Inferior parietal cortex (tissue), 1 donor: Measurements from ENCODE around the gene CXCL5.
A peak's percentile ranks its signal among the peaks of the same experiment; 100 is the strongest.

Experiments
- DNase-seq: peaks from one replicate; pipeline ENCODE4 v3.0.0-alpha.2; 2016; ENCODE audit errors: extremely low spot score

Gene CXCL5

DNA sequence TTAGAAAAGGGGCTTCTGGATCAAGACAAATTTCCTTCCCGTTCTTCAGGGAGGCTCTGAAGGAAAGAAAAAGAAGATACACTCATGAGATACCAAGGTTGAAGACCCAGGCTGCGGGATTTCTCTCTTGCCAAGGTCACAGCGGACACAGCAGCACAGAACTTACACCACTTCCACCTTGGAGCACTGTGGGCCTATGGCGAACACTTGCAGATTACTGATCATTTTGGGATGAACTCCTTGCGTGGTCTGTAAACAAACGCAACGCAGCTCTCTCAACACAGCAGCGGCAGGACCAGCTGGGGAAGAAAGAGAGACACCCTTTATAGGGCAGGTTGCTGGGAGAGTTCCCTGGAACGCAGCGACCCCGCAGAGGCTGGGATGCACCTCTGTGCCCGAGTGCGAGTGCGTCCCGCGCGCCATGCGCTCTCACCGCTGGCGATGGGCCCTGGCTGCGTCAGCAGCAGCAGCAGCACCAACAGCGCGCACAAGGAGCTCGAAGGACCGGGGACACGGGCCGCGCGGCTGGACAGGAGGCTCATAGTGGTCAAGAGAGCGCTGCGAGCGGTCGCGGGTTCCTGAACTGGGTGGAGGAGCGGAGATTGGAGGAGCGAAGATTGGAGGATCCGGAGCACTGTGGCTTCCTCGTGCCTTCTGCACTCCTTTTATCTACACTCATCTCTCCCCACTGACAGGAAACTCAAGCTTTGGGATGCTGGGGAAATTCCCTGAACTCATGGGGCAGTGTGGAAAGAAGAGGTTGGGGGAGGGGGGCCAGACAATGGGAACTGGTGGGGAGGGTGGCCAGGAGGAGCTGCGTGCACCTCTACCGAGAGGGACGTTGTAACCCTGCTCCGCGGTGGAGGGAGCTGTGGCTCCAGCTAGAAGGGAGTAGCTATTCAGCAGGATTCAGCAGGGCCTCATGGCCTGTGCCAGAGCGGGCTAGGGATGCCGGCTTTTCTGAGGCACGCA lies at the start of gene CXCL5:
Gene CXCL5, minus strand, starts transcription at position 638 of the 972 bp plus-strand sequence. Its CDS starts 96 bp downstream, at position 542.
- DNase-seq = no peak

DNA sequence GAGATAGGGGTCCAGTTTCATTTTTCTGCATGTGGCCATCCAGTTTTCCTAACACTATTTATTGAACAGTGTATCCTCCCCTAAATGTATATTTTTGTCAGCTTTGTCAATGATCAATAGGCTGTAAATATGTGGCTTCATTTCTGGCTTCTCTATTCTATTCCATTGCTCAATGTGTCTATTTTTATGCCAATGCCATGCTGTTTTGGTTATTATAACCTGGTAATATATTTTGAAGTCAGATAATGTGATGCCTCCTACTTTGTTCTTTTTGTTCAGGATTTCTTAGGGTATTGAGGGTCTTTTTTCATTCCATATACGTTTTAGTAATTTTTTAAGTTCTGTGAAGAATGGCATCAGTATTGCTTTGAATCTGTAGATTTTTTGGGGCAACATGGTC lies 48.7 kb upstream of the CXCL5 start:
- DNase-seq = no peak

DNA sequence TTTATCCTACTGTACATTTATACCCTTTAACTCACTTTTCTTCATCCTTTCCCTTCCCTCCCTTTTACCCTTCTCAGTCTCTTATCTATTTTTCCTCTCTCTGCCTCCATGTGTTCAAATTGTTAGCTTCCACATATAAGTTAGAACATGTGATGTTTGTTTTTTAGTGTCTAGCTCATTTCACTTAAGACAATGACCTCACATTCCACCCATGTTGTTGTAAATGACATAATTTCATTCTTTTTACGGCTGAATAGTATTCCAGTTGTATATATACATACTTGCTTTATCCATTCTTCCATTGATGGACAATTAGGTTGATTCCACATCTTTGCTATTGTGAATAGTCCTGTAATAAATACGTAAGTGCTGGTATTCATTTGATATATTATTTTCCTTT lies 47.3 kb upstream of the CXCL5 start:
- no peak for DNase-seq

DNA sequence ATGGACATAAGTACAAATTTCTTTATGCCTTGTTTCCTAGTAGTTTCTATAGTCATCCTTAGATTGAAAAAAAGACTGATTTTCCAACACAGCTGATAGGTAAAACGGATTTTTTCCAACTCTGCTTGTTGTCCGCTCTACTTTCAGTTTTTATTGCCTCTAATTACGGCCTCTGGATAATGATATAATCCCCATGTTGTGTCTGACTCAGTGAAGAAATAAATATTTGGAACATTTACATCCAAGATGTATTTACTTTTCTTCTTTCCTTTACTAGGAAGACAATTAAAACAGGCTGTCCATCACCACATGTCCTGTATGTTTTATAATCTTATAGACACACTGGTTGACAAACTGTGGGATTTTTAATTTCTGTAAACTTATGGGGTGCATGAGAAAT lies 46.8 kb upstream of the CXCL5 start:
- DNase-seq = no peak

DNA sequence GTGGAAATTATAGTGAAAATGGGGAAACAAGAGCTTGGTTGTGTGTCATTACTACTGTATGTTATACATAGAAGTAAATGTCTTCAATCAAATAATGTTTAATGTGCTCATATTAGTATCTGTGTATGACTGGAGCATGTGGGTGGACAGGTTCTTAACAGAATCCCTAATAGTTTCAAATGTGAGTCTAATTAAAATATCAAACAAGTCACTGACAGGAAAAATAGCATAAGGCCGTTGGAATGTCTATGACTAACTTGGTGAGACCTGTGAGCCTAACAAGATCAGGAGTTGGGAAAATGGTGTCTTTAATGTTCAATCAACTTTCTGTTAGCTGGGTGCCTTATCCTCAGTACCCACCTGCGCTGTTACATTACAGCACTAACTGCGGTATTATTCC lies 46.2 kb upstream of the CXCL5 start:
- no peak for DNase-seq

DNA sequence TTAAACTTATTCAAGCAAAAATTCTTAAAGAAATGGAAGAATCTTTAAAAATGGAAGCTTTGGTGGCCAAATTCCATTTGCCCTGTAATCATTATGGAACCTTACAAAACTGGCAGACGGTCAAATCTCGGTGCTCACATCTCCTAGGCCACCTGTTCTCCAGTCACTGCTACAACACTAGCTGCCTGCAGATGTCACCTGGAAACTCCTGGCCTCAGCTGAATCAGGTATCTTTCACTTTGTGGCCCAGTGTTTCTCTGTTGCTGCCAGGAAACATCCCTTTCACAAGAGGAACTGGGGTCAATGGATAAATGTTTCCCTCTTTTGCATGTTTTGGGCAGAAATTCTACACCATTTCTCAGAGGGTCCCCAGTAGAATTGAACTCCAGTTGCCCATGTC lies 44.2 kb upstream of the CXCL5 start:
- DNase-seq = no peak

DNA sequence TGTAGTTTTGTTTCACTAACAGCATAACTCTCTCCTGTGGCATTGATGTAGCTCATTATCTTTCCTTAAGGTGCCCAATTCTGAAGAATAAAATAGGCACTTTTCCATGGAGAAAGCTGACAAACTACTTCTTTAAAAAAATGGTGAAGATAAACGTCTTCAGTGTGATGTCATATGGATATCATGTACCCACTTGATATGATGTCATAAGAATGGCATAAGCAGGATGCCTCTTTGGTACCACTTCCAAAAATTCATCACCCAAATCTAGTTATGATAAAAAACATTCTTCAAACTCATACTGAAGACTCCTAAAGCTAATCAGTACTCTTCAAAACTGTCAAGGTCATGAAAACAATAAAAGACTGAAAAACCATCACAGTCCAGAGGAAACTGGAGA lies 42.9 kb upstream of the CXCL5 start:
- DNase-seq = no peak

DNA sequence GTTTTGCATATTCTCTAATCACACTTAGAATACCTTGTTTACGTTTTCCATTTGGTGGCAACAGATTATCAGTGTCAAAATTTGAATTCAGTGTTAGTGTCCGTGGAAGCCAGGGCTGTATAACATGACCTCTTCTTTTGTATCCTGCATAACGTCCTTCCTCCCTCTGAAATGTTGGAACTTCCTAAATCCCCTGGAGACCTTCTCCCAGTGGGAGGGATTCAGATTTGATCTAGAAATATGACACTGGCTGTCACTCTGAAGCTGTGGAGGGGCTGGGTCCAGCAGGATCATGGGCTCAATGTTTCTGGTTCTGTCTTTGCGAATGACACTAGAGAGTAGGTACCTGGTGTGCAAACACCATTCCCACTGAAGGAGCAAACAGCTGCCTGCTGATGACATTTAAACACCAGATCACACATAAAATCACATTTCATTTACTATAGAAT lies 40.9 kb upstream of the CXCL5 start:
- DNase-seq = no peak

DNA sequence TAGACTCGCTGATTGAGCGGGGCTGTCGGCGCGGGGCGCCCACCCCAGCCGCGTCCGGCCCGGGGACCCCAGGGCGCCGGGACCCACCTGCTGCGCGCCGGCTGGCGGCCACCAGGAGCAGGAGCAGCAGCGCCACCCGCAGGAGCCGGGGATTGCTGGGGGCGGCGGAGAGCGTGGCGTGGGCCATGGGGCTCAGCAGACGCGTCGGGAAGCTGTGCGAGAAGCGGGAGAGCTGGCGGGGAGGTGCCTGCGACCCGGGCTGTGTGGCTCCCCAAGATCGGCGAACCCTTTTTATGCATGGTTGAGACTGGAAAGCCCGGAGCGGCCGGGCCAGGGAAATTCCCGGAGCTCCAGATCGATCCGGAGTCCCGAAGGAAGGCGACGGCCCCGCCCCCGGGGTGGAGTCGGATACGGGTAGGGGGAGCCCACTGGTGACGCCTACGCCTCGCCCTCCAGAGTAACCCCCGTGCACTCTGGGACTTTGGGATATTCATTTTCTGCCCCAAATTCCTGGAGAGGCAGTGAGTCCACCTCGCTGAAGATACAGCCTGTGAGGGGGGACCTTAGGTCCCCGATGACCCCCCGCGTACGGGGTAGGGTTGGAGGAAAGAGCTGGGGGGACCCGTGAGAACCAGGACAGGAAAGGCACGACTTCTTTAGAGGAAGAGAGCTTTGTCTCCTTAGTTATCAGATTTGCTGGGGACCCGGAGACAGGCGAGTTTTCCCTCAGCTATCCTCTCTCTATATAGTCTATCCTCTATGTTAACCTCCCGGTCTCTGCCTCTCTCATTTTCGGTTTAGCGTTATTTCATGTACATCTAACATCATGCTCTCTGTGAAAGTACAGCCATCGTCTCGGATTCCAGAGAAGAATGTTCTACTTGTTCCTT lies 40.2 kb upstream of the CXCL5 start, which contains the start of gene CXCL3:
Gene CXCL3, minus strand, starts transcription at position 265 of the 890 bp plus-strand sequence. Its CDS starts 78 bp downstream, at position 187.
- DNase-seq = peak; percentile 28

DNA sequence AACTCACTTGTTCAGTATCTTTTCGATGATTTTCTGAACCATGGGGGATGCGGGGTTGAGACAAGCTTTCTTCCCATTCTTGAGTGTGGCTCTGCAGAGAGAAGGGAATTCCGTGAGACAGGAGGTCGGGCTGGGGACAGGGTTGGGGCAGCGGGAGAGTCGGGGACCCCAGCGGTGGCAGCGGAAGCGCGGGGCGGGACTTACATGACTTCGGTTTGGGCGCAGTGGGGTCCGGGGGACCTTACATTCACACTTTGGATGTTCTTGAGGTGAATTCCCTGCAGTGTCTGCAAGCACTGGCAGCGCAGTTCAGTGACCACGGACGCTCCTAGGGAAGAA lies 39.6 kb upstream of the CXCL5 start:
- DNase-seq = no peak

DNA sequence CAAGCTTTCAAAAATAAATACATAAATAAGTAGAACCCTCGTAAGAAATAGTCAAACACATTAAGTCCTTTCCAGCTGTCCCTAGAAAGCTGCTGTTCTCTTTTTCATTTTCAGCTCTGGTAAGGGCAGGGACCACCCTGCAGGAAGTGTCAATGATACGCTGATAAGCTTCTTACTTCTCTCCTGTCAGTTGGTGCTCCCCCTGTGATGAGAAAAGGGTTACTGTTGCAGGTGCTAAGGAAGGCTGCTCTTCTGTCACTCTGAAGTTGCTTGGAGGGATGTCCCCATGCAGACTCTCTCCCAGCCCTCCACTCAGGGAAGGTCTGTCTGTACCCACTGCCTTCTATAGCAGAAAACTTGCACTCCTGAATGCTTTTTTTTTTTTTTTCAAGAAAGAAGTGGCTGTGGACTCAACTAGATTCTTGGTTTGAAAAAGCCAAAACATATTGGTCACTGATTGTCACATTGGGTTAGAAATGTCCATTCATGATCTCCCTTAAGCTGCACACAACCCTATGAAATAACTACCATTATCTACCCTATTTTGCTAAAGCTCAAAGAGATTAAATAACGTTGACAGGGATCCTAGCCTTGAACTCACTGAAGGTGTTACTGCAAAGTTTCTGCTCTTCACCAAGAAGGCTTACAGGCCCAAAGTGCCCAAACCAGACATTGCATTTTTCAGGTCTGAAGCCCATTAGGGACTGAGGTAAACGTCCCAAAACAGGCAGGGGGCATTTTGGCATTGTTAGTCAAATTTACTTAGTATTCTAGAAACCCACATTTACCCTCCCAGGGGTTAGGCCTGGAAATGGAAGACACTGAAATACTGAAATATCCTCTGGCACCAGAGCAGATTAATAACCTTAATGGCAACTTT lies 38.8 kb upstream of the CXCL5 start:
- DNase-seq = no peak

DNA sequence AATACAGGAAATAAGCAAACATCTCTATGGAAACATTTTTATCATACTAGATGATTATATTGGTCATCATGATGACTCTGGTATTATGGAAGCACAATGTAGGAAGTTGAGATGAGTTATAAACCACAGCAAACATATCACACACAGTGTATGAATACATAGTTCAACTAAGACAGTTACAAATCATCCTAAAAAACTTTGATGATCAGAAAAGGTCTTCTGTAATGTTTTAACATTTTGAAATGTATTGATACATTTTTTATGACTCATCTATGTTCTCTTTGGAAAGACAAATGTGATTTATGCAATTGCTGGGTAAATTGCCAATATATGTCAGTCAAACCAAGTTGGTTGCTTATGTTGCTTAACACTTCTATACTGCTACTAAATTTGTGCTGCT lies 35.3 kb upstream of the CXCL5 start:
- DNase-seq = no peak

DNA sequence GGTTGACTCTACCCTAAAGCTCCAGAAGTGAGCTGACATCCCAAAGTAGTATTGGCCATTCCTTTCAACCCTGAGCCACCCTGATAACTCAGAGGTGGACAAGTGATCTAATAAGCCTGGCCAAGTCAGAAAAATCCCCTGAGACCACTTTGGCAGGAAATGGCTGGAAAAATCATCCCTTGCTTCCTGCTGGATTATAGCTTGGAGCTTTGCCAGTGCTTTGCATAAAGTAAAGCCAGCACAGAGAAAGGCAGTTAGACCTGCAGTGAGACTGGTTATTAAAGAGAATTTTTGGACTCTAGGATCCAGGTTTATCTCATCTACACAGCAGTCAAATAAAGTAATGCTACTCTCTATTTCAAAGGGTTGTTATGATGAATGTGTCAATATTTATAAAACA lies 33.6 kb upstream of the CXCL5 start:
- DNase-seq = no peak

DNA sequence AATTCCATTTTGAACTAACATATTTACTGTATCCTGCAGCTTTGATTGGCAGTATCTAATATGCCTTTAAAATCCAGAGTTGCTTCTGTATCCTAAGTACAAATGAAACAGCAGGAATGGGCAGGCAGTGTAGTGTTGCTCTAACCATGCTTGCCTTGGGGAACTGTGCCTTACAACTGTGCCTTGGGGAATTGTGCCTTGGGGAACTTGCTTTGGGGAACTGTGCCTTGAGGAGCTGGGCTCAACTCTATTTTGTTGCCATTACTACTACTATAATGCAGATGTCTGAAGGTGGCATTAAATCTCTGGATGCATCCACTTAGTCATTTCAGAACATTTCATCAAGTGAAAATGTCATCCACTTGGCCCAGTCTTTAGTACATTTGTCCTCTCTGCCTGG lies 33.1 kb upstream of the CXCL5 start:
- no peak for DNase-seq

DNA sequence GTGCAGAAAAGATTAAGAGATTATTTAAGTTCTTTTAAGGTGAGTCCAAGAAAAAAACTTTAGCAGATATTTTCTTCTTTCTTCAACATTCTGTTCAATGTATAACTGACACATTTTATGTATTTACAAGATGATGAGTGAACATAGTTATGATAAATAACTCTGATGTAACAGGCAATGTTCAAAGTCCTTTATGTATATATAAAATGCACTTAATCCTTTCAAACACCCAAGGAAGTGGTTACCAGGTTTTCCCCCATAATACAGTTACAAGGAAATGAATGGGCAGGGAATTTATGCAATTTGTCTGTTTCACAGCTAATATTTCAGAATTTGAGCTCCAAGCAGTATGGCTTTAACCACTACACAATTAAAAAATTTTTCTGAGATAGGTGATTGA lies 31.8 kb upstream of the CXCL5 start:
- no peak for DNase-seq

DNA sequence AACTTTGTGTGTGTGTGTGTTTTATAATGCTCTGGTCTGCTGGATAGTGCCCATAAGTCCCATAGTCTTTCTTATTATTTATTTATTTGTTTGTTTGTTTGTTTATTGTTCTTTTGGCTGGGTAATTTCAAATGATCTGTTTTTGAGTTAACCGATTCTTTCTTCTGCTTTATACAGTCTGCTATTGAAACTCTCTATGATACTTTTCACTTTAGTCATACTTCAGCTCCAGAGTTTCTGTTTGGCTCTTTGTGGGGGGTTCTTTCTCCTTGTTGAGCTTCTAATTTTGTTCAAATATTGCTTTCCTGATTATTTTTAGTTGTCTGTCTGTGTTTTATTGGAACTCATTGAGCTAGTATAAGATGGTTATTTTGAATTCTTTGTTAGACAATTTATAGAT lies 30.0 kb upstream of the CXCL5 start:
- no peak for DNase-seq

DNA sequence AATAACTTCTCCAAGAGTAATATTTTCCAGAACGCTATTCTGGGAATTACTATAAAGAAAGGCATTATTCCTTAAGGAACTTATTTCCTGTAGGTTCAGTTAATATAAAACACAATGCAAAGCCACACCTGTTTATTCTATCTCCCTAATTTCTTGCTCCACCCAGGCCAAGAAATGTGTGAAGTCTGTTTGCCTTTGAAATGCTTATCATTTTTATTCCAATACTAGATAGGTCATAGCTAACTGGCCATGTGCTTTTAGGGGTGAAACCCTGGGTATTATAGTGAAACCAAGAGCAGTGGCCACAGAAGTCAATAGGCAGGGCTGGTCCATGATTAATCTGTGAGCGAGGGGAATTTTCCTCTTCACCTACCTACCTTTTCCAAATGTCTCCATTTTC lies 25.2 kb upstream of the CXCL5 start:
- DNase-seq = no peak

DNA sequence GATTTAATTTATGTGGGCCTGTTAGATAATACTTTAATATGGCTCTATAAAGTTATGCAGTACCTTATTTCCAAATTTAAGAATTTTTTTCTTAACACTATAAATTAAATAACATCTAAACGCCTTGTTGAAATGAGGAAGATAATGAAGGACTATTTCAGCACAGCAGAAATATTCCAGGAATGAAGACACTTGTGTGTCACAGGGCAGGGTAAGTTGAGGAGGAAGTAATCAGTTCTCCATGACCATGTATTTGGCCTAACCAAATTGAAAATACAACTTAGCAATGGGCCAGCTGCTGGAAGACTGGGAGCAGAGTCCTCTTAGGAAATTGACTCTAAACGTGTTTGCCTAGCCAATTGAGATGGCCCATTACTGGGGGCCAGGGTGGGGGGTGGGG lies 23.1 kb upstream of the CXCL5 start:
- no peak for DNase-seq

DNA sequence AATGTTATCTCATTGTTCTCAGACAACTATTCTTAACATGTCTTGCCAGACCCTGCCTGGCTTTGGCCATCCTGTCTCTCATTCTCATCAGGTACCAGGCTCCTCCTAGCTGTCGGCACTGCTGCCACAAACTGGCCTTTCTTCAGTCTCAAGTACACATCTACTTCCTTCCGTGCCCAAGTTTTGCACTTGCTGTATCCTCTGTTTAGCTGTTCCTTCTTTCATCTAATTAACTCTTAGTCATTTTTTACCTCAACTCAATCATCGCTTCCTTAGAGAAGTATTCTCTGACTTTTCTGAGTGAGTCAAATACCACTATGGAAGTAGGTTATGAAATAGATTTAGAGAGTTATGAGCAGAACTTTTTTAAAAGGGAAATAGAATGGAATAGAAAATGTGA lies 20.3 kb upstream of the CXCL5 start:
- no peak for DNase-seq

DNA sequence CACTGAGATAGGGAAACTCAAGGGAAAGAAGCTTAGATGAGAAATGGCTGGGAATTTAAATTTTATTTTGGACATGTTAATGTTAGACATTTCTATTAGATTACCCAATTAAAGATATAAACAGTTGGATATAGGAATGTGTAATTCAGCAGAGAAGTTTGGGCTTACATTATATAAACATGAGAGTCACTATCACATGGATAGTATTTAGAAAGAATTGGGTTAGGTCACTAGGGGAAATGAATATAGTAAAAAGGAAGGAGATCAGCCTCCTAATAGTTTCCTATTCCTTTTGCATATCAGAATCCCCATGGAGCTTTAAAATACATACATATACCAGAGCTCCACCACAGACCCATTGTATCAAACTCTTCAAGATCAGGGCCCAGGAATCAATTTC lies 19.6 kb upstream of the CXCL5 start:
- no peak for DNase-seq

DNA sequence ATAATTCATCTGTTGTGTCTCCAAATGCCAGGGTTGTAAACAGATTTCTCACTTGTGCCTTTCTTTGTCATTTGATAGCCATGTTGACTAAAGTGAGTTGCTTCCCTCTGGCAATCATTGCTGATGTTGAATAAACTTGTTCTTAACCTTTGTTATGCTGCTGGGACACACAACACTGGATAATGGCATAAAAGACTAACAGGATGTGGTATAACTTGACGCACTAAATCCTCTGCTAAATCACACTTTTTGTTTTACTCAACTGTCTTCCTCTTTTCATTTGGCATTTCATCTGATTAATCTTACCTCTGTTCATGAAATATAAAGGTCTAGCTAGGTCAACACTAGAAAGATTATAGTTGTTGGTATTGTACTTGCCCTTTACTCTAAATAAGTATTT lies 17.6 kb upstream of the CXCL5 start:
- no peak for DNase-seq
